ENCODE measurements around the gene CELSR2. TPM values are rescaled to one million over a fixed set of nuclear protein-coding genes. Genes with fewer than 3 reads are reported as not detected.
"Not testable (repeated sequence)": the region's sequence is repeated elsewhere in the genome, so short reads cannot be mapped to it uniquely, and the experiment has no call there.

The CELSR2 gene
- total and polyA plus RNA-seq, 2 of the 8 experiments (the other 6 are each of a cell fraction or from before 2014, with no cell fraction given), result 12.0 to 27.7 TPM

GRCh38 chr1:109286762-109287161, 37.4 kb downstream of the CELSR2 start:
- H2AFZ ChIP-seq (ENCODE audit: low read length); H2BK15ac ChIP-seq (ENCODE audit: low read length); H3K4ac ChIP-seq (replicated peaks; ENCODE audit: insufficient read length, low read depth, low read length); H3K4me3 ChIP-seq (ENCODE audit: extremely low read depth in 1 of 4, insufficient read depth in 2 of 4, low read depth in 3 of 4, low read length in 4 of 4); H3K27me3 ChIP-seq (replicated peaks in 1 of 4; ENCODE audit: control insufficient read depth in 3 of 4, extremely low read depth in 1 of 4, insufficient read depth in 3 of 4, low read length in 3 of 4); H2AK5ac ChIP-seq (ENCODE audit: low read depth, low read length); POLR2A ChIA-PET (ENCODE audit: partially characterized antibody); H3K23ac ChIP-seq (ENCODE audit: insufficient read length); H4K5ac ChIP-seq (ENCODE audit: insufficient read length, low read depth, low read length); H3K79me1 ChIP-seq (ENCODE audit: low read depth, low read length); H3K36me3 ChIP-seq (ENCODE audit: control insufficient read depth in 2 of 4, insufficient read depth in 4 of 4, low read length in 3 of 4); H3K79me2 ChIP-seq (ENCODE audit: control insufficient read depth in 1 of 2, insufficient read depth in 2 of 2, low read length in 2 of 2); H3K9me3 ChIP-seq (ENCODE audit: insufficient read depth in 2 of 2, low read depth in 1 of 2, low read length in 1 of 2); H4K91ac ChIP-seq (replicated peaks; ENCODE audit: insufficient read length, low read length); H3K18ac ChIP-seq (ENCODE audit: extremely low read depth, low read length); H3K4me2 ChIP-seq (ENCODE audit: insufficient read depth in 1 of 2, low read depth in 2 of 2, low read length in 2 of 2); H3K9ac ChIP-seq (replicated peaks in 1 of 4; ENCODE audit: extremely low read depth in 1 of 4, low read depth in 3 of 4, low read length in 3 of 4); H4K8ac ChIP-seq (ENCODE audit: extremely low read depth, insufficient read depth, low read length); H2BK120ac ChIP-seq (replicated peaks; ENCODE audit: low read depth, low read length); H2BK20ac ChIP-seq (ENCODE audit: low read length); H2BK12ac ChIP-seq (ENCODE audit: low read depth, low read length); H3K27ac ChIP-seq (ENCODE audit: low read depth, low read length); H3K56ac ChIP-seq (replicated peaks; ENCODE audit: insufficient read length, low read depth, low read length); H3K14ac ChIP-seq (ENCODE audit: insufficient read length); H2BK5ac ChIP-seq (ENCODE audit: low read depth, low read length); DNase-seq (ENCODE audit: low read depth in 1 of 2, low spot score in 2 of 2); H4K20me1 ChIP-seq (replicated peaks in 1 of 2; ENCODE audit: control insufficient read depth in 1 of 2, insufficient read depth in 2 of 2, low read length in 2 of 2); FAIRE-seq: not testable (repeated sequence)
- H3K4me1 ChIP-seq (replicated peaks in 1 of 4; ENCODE audit: control insufficient read depth in 3 of 4, insufficient read depth in 4 of 4, low read length in 3 of 4), result peaks cover 6 to 10% (median 7%) of the 10 kb centered on the region in 4 experiments
- 94% methylated on average over 5 of the region's 5 CpGs; no CpG with 5 or more reads in 1 of the 2 experiments for WGBS, 2 experiments (ENCODE audit: extremely low coverage in 1 of 2, insufficient coverage in 1 of 2, insufficient read length in 1 of 2, insufficient replicate concordance in 2 of 2, low coverage in 1 of 2, low lambda C conversion rate in 2 of 2, missing lambda C conversion rate in 1 of 2)
- peaks cover 12% of the 10 kb centered on the region for H3K23me2 ChIP-seq (ENCODE audit: low read depth, low read length)
- CTCF ChIA-PET (ENCODE audit: partially characterized antibody), result interaction anchor here (0.7 kb wide), 1 partner anchor 93 kb away, joined by 3 read pairs; no protein-coding TSS in a partner anchor

All from H1 (cell line).